ENCODE measurements around the gene FAM169A. TPM values are rescaled to one million over a fixed set of nuclear protein-coding genes. Genes with fewer than 3 reads are reported as not detected.

Gene FAM169A
- total and polyA plus RNA-seq, 10 of the 15 experiments (the other 5 are each of a cell fraction or from before 2014, with no cell fraction given) = 0.37 to 15.4 (median 4.7) TPM

GRCh38 chr5:74833537-74834266, 32.5 kb downstream of the FAM169A start:
- 40% methylated on average over 3 of the region's 3 CpGs for WGBS (ENCODE audit: insufficient coverage, insufficient replicate concordance, low lambda C conversion rate, missing lambda C conversion rate)
- H3K4me3 ChIP-seq = no peak overlapping the region
- H3K4me1 ChIP-seq (ENCODE audit: control insufficient read depth, insufficient read depth, low read length) = no peaks in the 10 kb centered on the region
- no peak overlapping the region for H2AFZ ChIP-seq (ENCODE audit: control insufficient read depth, low read depth, low read length)
- ATAC-seq (no peak), DNase-seq (ENCODE audit: low read depth, low spot score) (no peak), FAIRE-seq (no peak)
- TF ChIP-seq ASH2L (IDR thresholded peaks at IDR 0.05; ENCODE audit: borderline replicate concordance, low read depth) (no peak), ZNF24 (IDR thresholded peaks at IDR 0.05) (no peak), TAF1 (IDR thresholded peaks at IDR 0.05; ENCODE audit: borderline replicate concordance, low read depth, low read length) (no peak), CTCF (IDR thresholded peaks at IDR 0.05 in 2 of 3, conservative IDR thresholded peaks at IDR 0.05 in 1 of 3; ENCODE audit: control insufficient read depth in 2 of 3, extremely low read depth in 1 of 3, insufficient read depth in 1 of 3, low read depth in 3 of 3, low read length in 3 of 3) (no peak), WRNIP1 (IDR thresholded peaks at IDR 0.05; ENCODE audit: borderline replicate concordance, low read depth, low read length) (no peak), IRF4 (IDR thresholded peaks at IDR 0.05; ENCODE audit: low read depth, low read length) (no peak), ZNF687 (IDR thresholded peaks at IDR 0.05) (no peak), SRF (IDR thresholded peaks at IDR 0.05; ENCODE audit: low read depth in 2 of 2, low read length in 2 of 2) (no peak), SREBF1 (IDR thresholded peaks at IDR 0.05; ENCODE audit: low read length) (no peak), STAT3 (IDR thresholded peaks at IDR 0.05; ENCODE audit: low read depth, low read length) (no peak), EGR1 (IDR thresholded peaks at IDR 0.05; ENCODE audit: borderline replicate concordance in 1 of 2, low read depth in 2 of 2, low read length in 2 of 2) (no peak), RB1 (IDR thresholded peaks at IDR 0.05; ENCODE audit: borderline replicate concordance) (no peak), CBX5 (IDR thresholded peaks at IDR 0.05; ENCODE audit: low read depth) (no peak), ELK1 (IDR thresholded peaks at IDR 0.05; ENCODE audit: low read depth, low read length) (no peak), MTA3 (IDR thresholded peaks at IDR 0.05; ENCODE audit: borderline replicate concordance, low read length) (no peak), IKZF1 (conservative IDR thresholded peaks at IDR 0.05) (no peak)
- CTCF ChIA-PET = no interaction called here
- BruUV-seq (replicated peaks) = no TSS peak
- POLR2A ChIA-PET = no interaction called here
- in situ Hi-C loops (cut with MboI) = no loop called here
- SMC1A ChIA-PET (ENCODE audit: uncharacterized antibody, unreplicated experiment) = no interaction called here
- RAD21 ChIA-PET (ENCODE audit: unreplicated experiment) = no interaction called here
- H3K36me3 ChIP-seq (ENCODE audit: control insufficient read depth in 2 of 2, insufficient read depth in 2 of 2, low read length in 1 of 2) = no peaks in the 10 kb centered on the region
- intact Hi-C loops (cut with micrococcal nuclease; ENCODE audit: unreplicated experiment) = no loop called here
- H3K4me2 ChIP-seq (ENCODE audit: control insufficient read depth, insufficient read depth) = no peak overlapping the region
- no peak overlapping the region for H3K9ac ChIP-seq (ENCODE audit: control insufficient read depth, insufficient read depth, low read length)
- no peak overlapping the region for H3K27ac ChIP-seq (ENCODE audit: control insufficient read depth, insufficient read depth)
- no peaks in the 10 kb centered on the region for H3K9me3 ChIP-seq (replicated peaks; ENCODE audit: control insufficient read depth, insufficient read depth, low read length)
- no peaks in the 10 kb centered on the region for H4K20me1 ChIP-seq (ENCODE audit: control insufficient read depth, insufficient read depth)
- H3K27me3 ChIP-seq (replicated peaks in 1 of 2; ENCODE audit: control insufficient read depth in 2 of 2, insufficient read depth in 2 of 2, low read length in 1 of 2) = no peaks in the 10 kb centered on the region
- H3K79me2 ChIP-seq (ENCODE audit: control insufficient read depth, insufficient read depth, low read length) = no peaks in the 10 kb centered on the region
